ENCODE measurements around the gene RABL3.
"Not testable (repeated sequence)": the region's sequence is repeated elsewhere in the genome, so short reads cannot be mapped to it uniquely, and the experiment has no call there.

The RABL3 gene

DNA sequence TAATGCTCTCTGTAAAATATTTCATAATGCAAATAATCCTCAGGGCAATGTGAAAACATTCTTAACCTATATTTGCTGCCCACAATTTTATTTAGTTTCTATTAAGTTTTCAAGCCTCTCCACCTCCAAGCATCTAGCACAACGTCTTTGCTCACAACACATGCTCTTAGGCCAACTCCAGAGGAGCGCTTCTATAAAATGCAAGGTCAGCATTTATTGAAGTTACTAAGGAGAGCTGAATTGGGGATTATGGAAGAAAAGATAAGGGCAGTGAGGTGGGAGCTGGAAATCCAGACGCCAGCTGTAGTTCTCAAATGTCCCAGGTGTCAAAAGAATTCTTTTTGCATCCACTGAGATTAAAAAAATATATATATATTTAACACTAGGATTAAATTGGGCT lies 996 bp downstream of the RABL3 start:
- no peak for TF ChIP-seq EZH2phosphoT487 (IDR thresholded peaks at IDR 0.05; ENCODE audit: borderline replicate concordance)
- TF ChIP-seq, protein P1, sequence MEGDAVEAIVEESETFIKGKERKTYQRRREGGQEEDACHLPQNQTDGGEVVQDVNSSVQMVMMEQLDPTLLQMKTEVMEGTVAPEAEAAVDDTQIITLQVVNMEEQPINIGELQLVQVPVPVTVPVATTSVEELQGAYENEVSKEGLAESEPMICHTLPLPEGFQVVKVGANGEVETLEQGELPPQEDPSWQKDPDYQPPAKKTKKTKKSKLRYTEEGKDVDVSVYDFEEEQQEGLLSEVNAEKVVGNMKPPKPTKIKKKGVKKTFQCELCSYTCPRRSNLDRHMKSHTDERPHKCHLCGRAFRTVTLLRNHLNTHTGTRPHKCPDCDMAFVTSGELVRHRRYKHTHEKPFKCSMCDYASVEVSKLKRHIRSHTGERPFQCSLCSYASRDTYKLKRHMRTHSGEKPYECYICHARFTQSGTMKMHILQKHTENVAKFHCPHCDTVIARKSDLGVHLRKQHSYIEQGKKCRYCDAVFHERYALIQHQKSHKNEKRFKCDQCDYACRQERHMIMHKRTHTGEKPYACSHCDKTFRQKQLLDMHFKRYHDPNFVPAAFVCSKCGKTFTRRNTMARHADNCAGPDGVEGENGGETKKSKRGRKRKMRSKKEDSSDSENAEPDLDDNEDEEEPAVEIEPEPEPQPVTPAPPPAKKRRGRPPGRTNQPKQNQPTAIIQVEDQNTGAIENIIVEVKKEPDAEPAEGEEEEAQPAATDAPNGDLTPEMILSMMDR (conservative IDR thresholded peaks at IDR 0.05; ENCODE audit: low read length), result no peak
- H3K4me1 ChIP-seq (ENCODE audit: insufficient read depth, low read length, poor library complexity, severe bottlenecking), result peaks cover 22% of the 10 kb centered on the region
- no peaks in the 10 kb centered on the region for H3F3A ChIP-seq (ENCODE audit: low read depth)
- H3K9me3 ChIP-seq (ENCODE audit: insufficient read depth, low read depth, low read length), result no peaks in the 10 kb centered on the region; the same call in 1 of the 2 replicates
- peaks cover 38% of the 10 kb centered on the region for H3K79me2 ChIP-seq (ENCODE audit: insufficient read depth, low read length)
- H3K9me2 ChIP-seq (replicated peaks; ENCODE audit: low read depth, low read length), result no peaks in the 10 kb centered on the region
- H3K27me3 ChIP-seq (ENCODE audit: insufficient read depth, low read length, poor library complexity, severe bottlenecking), result no peaks in the 10 kb centered on the region
- peak overlapping the region; percentile 88 for H3K4me3 ChIP-seq (ENCODE audit: low read length, poor library complexity, severe bottlenecking)
- H3K36me3 ChIP-seq (ENCODE audit: insufficient read depth, low read length), result no peaks in the 10 kb centered on the region
- no peak overlapping the region for H2AFZ ChIP-seq (ENCODE audit: low read length)
- H4K20me1 ChIP-seq (ENCODE audit: insufficient read depth, low read length, poor library complexity, severe bottlenecking), result peaks cover 6% of the 10 kb centered on the region
- H3K9ac ChIP-seq (ENCODE audit: low read depth, low read length, poor library complexity, severe bottlenecking), result peak overlapping the region; percentile 66
- H3K4me2 ChIP-seq (ENCODE audit: low read depth, low read length, poor library complexity, severe bottlenecking), result peak overlapping the region; percentile 71

DNA sequence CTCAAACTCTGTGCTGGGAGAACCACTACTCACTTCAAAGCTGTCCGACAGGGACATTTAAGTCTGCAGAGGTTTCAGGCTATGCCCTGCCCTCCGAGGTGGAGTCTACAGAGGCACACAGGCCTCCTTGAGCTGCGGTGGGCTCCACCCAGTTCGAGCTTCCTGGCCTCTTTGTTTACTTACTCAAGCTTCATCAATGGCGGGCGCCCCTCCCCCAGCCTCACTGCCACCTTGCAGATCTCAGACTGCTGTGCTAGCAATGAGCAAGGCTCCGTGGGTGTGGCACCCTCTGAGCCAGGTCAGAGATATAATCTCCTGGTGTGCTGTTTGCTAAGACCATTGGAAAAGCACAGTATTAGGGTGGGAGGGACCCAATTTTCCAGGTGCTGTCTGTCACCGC lies 4.3 kb downstream of the RABL3 start:
- H2AFZ ChIP-seq (ENCODE audit: low read length); H3K9me2 ChIP-seq (replicated peaks; ENCODE audit: low read depth, low read length); H3K4me1 ChIP-seq (ENCODE audit: insufficient read depth, low read length, poor library complexity, severe bottlenecking); H3F3A ChIP-seq (ENCODE audit: low read depth); H4K20me1 ChIP-seq (ENCODE audit: insufficient read depth, low read length, poor library complexity, severe bottlenecking); H3K36me3 ChIP-seq (ENCODE audit: insufficient read depth, low read length); H3K4me2 ChIP-seq (ENCODE audit: low read depth, low read length, poor library complexity, severe bottlenecking); H3K9me3 ChIP-seq (ENCODE audit: insufficient read depth, low read depth, low read length); H3K4me3 ChIP-seq (ENCODE audit: low read length, poor library complexity, severe bottlenecking); H3K27me3 ChIP-seq (ENCODE audit: insufficient read depth, low read length, poor library complexity, severe bottlenecking); H3K9ac ChIP-seq (ENCODE audit: low read depth, low read length, poor library complexity, severe bottlenecking); H3K79me2 ChIP-seq (ENCODE audit: insufficient read depth, low read length): not testable (repeated sequence)

DNA sequence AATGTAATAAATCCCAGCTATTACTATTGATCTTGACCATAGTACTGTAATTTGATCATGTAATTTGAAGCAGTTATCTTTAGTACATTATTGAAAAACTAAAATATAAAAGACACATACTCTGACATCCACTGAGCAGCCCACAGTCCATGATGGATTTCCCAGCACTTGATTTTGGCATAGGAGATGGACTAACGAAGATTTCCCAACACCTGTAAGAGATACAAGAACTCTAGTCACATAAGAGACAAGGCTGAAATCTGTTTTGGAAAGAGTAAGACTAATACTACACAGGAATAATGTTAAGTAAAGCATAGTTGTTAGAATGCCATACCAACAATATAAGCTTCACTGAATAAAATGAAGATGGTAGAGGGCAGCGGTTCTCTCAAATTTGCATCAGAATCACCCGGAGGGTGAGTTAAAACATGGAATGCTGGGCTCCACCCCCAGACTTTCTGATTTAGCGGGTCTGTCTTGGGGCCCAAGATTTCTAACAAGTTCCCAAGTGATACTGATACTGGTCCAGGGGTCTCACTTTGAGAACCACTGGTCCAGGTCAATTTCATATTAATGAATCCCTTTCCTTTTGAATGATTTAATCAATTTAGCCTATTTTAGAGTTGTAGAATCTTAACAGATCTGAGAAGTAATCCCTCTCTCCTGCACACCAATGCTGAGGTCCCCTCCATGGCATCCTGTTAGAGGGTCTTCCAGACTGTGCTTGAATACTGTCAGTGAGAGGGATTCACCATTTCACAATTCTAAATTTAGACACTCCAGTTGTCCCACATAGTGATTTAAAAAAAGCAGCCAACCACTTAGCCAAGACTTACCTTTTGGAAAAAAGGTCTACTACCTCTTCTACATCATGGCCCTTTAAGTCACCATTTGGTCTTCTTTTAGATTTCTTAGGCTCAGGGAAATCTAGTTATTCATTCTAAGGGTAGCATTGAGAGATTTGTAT lies 11.5 kb downstream of the RABL3 start:
- H3K4me2 ChIP-seq (ENCODE audit: low read depth, low read length, poor library complexity, severe bottlenecking), result no peak overlapping the region
- H3K4me1 ChIP-seq (ENCODE audit: insufficient read depth, low read length, poor library complexity, severe bottlenecking), result no peaks in the 10 kb centered on the region
- no peaks in the 10 kb centered on the region for H3K36me3 ChIP-seq (ENCODE audit: insufficient read depth, low read length)
- no peaks in the 10 kb centered on the region for H3F3A ChIP-seq (ENCODE audit: low read depth)
- H3K27me3 ChIP-seq (ENCODE audit: insufficient read depth, low read length, poor library complexity, severe bottlenecking), result no peaks in the 10 kb centered on the region
- no peak overlapping the region for H3K4me3 ChIP-seq (ENCODE audit: low read length, poor library complexity, severe bottlenecking)
- no peaks in the 10 kb centered on the region for H4K20me1 ChIP-seq (ENCODE audit: insufficient read depth, low read length, poor library complexity, severe bottlenecking)
- TF ChIP-seq EZH2phosphoT487 (IDR thresholded peaks at IDR 0.05; ENCODE audit: borderline replicate concordance), result no peak
- TF ChIP-seq, protein P1 (conservative IDR thresholded peaks at IDR 0.05; ENCODE audit: low read length), result no peak
- no peak overlapping the region for H3K9ac ChIP-seq (ENCODE audit: low read depth, low read length, poor library complexity, severe bottlenecking)
- H3K79me2 ChIP-seq (ENCODE audit: insufficient read depth, low read length), result no peaks in the 10 kb centered on the region
- no peaks in the 10 kb centered on the region for H3K9me3 ChIP-seq (ENCODE audit: insufficient read depth, low read depth, low read length)
- no peaks in the 10 kb centered on the region for H3K9me2 ChIP-seq (replicated peaks; ENCODE audit: low read depth, low read length)
- no peak overlapping the region for H2AFZ ChIP-seq (ENCODE audit: low read length)
